Activated CD8-positive, alpha-beta memory T cell treated with anti-CD3 and anti-CD28 coated beads for 1 hour (primary cell): ENCODE data around the gene TMPRSS6.

Experiments
- DNase-seq, 2 donors: peaks; one replicate each; pipeline ENCODE4 v3.0.0-alpha.2; 2020; ENCODE audit warnings: low read depth in 1 of 2; ENCODE audit errors: extremely low read depth in 1 of 2

The TMPRSS6 gene

DNA sequence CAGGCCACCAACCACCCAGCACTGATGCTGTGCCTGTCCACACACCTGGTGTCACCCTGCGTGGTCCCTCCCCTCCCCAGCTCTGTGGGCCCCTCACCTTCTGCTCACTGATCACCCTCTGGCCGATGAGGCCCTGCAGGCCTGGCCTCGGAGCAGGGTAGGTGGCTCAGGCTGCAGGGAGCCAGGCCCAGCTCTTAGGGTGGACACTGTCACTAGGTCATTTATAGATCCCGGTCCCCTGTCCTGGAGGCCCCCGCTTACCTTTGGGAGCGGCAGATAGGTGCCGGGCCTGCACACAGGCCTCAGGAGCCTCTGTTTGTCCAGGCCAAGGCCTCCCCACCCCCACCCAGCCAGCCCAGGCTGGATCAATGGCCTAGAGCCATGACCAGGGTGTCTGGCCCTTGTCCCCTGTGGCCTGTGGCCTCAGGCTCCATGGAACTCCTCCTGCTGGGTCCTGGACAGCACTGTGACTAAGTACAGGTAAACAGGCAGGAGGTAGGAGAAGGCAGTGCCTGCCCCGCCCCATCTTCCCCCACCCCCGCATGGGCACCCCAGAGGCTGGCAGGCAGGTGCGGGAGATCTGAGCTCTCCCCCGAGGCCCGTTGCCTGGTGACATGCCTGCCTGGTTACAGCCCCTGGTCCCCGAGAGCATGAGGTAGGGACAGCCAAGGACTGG is at the start of gene TMPRSS6:
Gene TMPRSS6 (minus strand): TSS at position 472 of the 676 bp plus-strand sequence. CDS start 6,296 bp downstream, outside the sequence.
- DNase-seq = no peak

DNA sequence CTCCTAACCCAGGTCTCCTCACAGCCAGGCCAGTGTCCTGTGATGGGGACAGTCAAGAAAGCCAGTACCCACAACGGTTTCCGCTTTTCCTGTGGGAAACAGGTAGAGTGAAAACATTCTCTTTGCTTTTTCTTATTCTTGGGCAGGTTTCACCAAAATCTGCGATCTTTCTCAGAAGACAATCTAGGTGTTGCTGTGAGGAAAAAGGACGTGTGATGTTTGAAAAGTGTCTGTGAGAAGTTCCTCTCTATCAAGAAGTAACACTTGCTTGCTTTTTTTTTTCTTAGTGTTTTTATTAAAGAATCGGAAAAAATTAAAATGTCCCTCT is 49.4 kb upstream of the TMPRSS6 start:
- DNase-seq = no peak

DNA sequence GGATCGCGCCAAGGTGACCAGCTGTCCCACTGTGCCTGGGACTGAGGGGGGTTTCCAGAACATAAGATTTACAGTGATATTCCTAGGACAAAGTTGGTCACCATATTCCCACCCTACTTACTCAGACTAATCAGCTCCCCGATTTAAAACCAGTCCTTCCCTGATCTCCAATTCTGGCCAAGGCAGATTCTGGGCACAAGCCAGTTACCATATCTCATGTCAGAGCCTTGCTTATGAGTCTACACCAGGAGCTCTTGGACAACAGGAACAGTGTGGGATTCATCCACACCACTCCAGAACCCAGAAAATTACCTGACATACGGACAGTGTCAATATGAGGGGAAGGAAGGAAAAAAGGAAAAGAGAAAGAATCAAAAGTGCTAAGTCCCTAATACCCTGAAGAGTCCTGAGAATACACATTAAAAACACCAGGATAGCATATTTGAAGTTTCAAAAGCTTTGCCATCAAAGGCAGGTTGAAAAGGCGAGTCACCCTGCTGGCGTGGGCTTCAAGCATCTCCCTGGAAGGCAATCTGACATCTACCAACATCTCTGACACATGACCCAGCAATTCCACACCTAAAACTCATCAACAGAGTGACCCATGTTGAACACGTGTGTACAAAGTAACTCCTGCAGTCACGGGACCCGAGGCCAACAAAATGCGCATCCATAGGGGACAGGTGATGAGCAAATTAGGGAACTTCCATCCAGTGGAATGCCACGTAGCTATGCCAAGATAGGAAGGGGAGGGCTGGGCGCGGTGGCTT is 48.2 kb upstream of the TMPRSS6 start:
- no peak for DNase-seq

DNA sequence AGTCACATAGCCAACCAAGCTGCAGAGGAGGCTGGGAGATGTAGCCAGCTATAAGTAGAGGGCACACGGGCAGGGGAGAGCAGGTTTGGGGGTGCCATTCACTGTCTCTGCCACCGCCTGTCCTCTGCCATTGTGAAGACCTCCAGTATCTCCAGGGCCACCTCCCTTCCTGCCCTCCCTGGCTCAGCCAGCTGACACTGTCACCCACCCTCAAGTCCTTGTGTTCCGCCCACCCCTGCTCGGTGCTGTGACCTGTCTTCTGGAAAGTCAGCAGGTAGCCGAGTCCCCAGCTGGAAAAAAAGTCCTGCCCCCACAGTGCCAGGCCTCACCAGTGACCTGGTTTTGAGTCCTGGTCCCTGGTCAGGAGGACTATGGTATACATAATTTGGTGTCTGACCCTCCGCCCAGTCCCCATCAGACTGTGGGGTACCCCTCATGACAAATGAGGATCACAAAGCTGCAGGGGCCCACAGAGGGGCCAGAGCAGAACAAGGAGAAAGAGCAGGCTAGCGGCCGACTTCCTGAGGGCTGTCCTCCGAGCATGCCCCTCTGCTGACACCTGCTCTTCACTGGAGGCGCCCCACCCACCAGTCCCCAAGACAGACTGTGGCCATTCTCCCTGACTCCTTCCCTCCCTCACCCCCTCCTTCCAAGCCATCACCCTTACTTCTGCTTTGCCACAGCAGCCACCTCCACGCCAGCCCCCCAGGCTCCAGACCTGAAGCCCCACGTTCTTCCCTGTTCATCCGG is 47.3 kb upstream of the TMPRSS6 start:
- DNase-seq = no peak

DNA sequence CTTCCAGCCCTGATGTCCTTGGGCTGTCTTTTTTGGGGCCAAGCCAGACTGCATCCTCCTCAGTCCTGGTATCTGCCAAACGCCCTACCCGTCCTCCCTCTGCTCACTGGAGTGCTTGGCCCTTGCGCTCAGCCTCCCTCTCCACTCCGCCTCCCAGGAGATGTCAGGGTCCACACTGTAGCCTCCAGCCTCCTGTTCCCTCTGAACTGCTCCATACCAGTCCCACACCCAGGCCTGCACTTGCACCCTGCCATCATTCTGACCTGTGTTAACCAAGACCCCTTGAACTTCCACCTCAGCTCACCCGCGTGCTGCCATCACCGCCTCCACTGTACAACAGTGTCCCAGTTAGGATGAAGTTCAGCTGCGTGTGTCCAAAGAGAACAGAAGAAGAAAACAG is 46.5 kb upstream of the TMPRSS6 start:
- no peak for DNase-seq

DNA sequence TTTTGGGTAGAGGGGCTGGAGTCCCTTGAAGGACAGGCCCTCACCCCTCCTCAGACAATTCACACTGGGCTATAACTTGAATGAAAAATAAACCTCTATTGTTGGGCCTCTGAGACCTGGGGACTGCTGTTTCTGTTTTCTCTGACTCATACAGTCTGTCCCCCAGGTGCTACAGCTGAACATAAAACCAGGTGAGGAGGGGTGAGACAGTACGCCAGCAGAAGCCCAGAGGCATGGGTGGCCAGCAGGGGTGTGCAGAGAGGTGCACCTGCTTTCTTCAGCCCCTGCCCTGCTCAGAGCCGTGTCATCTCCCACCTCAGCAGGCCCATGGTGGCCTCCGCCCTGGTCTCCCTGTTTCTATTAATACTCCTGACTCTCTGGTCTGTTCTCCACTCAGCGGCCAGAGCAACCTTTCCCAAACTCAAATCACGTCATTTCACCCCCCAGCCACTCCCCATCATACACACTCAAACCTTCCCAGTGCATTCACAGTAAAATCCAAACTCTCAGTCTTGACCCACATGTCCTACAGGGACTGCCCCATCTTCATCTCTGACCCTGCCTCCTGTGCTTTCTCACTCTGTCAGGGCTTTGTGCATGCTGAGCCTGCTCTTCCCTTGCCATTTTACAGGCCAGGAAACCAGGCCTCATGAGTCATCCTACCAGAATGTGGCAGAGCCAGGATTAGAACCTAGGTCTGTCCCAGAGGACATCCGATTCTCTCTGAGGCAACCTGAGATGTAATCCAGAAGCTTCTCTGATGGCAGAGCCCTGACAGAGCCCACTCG is 45.6 kb upstream of the TMPRSS6 start:
- no peak for DNase-seq

DNA sequence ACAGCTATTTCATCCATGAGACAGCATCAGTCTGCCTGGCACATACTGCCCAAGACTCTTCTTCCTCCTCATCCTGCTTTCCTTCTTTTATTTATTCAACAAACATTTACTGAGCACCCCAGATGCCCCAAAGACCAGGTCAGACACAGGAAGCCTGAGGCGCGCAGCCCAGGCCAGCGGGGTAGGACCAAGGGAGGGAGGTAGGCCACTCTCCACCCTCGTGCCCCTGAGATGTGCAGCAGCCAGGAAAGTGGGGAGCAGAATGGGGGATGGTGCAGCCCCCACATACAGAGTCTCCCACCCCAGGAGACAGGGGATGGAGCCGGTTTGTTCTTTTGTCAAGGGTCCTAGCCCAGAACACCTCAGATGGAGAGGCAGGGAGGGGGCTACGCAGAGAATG is 44.4 kb upstream of the TMPRSS6 start:
- DNase-seq = no peak

DNA sequence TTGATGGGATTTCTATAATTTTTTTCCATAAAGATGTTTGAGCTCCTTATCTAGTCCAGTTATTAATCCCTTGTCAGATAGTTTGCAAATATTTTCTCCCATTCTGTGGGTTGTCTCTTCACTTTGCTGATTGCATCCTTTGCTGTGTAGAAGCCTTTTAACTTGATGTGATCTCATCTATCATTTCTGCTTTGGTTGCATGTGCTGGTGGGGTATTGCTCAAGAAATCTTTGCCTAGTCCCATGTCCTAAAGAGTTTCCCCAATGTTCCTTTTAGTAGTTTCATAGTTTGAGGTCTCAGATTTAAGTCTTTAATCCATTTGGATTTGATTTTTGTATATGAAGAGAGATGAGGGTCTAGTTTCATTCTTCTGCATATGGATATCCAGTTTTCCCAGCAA is 41.9 kb upstream of the TMPRSS6 start:
- DNase-seq = no peak

DNA sequence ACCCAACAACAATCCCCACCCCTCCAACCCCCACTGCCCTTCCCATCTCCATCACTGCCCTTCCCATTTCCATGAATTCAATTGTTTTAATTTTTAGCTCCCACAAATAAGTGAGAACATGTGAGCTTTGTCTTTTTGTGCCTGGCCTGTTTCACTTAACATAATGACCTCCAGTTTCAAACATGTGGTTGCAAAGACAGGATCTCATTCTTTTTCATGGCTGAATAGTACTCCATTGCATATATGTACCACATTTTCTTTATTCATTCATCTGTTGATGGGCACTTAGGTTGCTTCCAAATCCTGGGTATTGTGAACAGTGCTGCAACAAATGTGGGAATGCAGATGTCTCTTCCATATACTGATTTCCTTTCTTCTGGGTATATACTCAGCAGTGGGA is 41.2 kb upstream of the TMPRSS6 start:
- DNase-seq = no peak

DNA sequence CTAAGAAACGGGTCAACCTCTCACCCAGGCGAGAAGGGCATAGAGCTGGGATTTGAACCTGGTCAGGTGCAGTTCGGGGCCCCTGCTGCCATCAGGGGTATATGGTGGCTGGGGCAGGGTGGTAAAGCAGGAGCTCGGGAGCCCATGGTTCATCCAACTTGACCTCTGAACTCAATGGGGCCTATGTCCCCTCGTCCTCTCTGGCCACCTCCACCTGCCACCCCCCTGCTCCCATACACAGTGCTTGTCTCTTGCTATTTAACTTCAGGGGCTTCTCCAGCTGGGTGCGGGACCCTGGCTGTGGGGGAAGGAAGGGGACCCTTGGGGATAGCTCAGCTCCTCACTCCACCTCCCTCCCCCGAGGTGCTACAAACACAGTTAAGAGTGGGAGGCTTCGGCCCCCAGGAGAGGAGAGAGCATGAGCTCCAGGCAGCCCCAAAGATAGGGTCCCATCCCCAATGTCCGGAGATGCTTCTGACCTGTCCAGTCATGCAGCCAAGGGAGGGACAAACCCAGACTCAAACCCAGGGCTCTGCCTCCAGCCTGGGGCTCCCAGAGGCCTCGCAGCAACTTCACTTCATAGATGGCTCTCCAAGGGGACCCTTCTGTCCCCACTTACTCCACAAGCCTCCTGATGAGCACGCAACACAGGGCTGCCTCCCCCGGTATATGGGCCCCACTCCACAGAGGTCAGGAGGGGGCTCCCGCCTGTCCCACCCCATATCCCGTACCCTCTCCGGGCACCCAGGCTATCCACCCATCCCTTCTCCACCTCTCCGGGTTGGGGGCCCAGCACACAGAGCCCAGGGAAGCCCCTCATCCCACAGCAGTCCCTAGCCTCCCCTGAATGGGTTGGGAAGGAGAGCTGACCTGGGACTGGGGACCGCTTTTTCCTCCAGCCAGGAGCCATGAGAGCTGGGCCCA is 39.5 kb upstream of the TMPRSS6 start:
- no peak for DNase-seq

DNA sequence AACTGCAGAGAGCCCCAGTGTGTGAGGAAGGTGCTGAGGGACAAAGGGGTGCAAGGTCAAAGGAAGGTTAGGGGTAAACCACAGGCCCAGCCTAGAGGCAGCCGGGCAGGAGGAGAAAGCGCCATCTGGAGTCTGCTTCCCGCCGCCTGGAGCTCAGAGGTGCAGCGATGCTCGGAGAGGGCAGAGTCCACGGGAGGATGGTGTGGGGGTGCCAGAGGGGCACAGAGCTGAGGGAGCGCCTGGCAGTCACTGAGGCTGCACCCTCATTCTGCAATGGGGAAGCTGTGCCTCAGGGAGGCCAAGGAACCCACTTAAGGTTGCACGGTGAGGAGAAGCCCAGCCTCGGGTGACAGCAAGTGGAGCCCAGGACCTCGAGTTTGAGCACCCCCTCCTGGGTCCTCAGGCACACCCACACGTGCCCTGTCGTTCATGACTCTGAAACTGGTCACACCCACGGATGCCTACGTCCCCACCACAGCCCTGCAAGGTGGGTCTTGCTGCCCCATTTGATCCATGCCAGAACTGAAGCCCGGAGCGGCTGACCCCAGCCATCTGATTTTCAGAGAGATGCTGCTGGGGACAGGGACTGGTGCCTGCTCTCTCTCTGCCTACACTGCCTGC is 38.6 kb upstream of the TMPRSS6 start:
- no peak for DNase-seq

DNA sequence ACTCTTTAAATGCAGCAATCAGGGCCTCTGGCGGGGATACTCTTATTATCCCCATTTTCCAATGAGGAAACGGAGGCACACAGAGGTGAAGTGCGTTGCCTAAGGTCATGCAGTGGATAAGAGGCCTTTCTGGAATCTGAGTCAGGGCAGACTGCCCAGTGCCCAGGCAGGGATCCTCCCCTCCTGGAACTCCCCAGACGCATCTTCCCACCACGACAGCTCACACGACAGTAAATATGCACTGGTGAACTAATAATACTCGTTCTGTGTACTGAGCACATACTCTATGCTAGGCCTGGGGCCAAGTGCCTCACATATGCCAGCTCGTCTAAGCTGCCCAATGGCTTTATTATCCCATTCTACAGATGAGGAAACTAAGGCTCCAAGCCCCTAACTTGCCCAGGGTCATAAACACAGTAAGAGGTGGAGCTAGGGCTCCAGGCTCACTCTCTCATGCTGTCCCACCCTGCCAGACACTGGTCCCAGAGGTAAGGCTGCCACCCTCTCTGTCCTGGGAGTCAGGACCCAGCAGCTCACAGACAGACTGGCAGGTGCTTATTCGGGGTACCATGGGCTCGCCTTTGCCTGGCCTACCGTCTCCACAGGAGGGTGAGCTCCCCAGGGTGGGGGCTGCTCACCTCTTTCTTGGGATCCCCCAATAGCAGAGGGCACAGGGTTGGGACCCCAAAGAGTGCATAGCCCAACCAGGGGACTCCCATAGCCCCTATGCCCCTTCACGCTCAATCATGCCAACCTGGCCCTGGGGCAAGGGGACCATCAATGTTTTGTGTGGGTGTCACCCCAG is 37.9 kb upstream of the TMPRSS6 start:
- DNase-seq = no peak

DNA sequence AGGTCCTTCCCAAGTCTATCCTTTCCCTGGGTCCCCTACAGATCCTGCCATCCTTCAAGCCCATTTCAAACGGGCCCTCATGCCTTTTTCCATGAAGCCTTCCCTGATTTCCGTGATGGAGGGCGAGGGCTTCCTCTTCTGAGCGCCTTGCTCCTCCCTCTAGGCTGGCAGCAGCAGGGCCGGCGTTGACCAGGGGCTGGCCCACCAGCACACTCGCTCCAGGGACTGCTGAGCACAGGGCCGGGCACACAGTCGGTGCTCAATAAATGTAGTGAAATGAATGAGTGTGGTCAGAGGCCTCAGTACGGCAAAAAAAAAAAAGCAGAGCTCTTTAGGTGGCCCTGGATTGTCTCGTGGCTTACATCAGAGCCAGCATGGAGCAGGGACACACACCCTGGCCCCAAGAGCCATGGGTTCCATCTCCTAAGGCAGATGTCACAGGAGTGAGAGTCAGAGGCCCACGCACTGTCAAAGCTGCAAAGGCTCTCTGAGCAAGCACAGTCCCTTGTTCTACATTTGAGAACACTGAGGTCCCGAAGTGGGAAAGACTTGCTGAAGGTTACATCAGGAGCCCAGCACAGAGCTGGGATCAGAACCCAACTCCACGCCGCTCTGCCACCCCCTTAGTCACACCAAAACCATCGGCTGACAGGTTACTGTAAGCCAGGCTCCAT is 37.1 kb upstream of the TMPRSS6 start:
- no peak for DNase-seq

DNA sequence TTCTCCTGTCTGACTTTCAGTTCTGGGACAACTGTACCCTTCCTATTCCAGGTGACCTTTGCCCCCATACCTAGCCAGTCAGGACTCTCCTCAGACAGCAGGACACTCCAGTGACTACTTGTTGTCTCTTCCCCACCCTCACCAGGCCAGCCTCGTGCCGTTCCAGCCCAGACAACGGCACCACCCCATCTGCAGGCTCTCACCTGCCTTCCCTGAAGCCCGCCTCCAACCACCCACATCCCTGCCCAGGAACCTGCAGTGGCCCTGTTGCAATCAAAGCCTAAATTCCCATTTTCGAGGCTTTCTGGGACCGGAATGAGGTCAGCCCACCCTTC is 36.5 kb upstream of the TMPRSS6 start:
- no peak for DNase-seq

DNA sequence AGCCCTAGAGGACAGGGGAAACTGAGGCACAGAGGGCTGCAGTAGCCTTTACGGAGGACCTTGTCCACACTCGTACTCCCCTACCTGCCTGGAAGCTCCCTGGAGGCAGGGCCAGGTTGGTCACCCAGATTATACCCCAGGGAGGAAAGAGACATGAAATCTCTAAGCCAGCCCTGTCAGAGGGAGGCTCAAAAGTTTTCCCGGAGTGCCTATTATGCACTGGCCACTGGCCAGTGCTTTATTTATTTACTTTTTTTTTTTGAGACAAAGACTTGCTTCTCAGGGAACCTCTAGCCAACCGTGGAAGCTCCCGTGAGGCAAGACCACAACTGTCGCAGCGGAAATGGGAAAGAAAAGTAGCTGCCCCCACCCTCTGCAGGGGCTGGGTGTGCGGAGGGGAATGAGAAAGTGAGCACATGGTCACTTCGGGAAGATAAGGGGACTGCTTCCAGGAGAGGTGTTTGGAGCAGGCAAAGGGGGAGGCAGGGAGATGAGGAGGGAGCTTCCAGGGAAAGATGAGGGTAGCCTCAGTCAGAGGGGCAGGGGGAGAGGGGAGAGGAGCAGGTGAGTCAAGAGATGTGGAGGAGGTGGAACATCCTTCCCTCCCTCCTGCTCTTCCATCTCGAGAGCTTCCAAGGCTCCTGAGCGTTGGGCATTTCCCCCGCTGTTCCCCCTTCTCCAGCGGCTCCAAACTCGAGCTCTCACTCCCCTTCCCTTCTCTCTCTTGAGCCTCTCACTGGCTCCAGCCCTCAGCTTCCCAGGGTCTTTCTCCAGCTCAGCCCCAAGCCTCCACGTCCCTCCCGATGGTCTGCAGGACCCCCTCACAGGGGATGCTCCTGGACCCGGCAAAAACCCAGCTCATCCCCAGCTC is 35.9 kb upstream of the TMPRSS6 start:
- DNase-seq = no peak

DNA sequence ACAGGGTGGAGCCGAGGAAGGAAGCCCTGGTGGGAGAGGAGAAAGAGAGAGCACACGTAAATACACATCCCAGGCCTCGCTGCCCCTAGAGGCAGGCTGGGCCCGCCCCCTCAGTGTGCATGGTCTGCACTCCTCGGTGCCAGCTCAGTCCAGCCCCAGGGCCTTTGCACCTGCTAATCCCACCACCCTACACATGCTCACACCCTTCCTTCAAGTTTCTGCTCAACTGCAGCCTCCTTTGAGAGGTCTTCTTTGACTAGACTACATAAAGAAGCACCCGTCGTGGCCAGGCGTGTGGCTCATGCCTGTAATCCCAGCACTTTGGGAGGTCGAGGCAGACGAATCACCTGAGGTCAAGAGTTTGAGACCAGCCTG is 34.7 kb upstream of the TMPRSS6 start:
- DNase-seq = no peak

DNA sequence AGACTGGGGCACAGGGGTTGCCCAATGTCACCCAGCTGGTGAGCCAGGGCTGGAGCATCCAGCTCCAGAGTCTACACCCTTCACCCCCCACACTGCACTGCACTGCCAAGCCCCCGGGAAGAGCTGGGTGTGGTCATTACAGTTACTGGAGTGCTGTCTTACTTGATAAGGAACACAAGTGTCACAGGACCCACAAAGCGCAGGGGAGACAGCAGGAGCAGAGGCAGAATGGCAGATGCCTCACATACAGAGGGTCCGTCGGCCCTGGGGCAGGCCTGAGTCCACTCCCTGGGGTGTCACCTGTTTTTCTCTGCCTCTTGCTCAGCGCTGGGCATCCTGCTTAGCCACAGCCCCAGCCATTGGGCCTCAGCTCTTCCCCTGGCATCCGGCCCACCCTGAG is 32.5 kb upstream of the TMPRSS6 start:
- DNase-seq = no peak

DNA sequence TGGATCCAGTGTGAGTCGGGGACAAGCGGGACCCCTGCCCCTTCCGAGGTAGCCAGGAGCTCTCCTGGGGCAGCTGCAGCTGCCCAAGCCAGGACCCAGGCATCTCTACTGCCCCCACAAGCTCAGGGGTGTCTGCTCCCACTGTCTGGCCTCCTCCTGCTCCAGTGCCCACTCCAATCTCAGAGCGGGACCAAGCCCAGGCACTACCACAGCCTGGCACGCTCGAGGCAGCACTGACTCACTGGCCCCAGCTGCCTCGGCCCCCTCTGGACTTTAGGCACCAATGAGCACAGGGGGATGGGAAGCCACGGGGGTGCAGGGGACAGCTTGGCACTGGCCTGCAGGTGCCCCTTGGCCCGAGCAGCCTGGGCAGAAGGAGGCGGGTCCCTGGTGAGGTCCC is 32.0 kb upstream of the TMPRSS6 start:
- DNase-seq = no peak
